GM18520 (cell line): Measurements from ENCODE around the gene LRRC1.

Experiments used
- ATAC-seq: cut with Tn5 transposase; IDR thresholded peaks from one replicate; pipeline ENCODE4 v1.9.1; 2021; ENCODE audit not compliant: unreplicated experiment

The LRRC1 gene

GRCh38 chr6:53877151-53877550, 82.3 kb downstream of the LRRC1 start:
- ATAC-seq: no peak

DNA sequence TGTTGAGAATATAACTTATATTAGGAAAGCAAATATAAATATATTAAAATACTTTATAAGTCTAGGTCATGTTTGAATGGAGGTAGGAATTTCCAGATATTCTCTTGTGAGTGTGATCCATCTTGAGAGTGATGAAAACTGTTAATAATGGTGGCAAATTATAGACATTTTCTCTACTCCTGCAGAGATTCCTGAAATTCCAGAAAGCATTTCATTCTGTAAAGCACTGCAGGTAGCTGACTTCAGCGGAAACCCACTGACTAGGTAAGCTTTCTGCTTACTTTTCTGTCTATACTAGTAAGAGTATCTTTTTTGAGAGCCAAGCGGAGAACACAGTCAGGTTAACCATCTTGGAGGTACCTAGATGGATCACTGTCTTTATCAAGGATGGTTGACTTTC, 84.0 kb downstream of the LRRC1 start:
- ATAC-seq: no peak

DNA sequence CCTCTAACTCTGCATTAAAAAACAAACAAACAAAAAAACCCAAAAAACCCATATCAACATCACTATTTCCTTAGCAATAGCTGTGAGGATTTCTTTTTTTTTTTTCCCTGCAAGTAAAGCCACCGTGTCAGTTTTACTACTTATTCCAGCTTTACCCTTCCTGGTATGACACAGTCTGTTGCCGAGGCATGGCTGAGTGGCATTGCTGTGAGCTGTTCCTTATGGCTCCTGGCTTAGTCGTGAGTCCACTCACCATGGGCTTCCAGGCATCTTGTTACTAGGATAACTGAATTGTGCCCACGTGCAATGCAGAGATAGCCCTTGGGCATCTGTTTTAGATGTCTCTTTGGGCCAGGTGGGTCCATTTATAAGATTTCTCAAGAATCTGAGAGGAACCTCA, 84.8 kb downstream of the LRRC1 start:
- ATAC-seq: no peak

GRCh38 chr6:53887316-53887715, 92.5 kb downstream of the LRRC1 start:
- ATAC-seq: no peak

DNA sequence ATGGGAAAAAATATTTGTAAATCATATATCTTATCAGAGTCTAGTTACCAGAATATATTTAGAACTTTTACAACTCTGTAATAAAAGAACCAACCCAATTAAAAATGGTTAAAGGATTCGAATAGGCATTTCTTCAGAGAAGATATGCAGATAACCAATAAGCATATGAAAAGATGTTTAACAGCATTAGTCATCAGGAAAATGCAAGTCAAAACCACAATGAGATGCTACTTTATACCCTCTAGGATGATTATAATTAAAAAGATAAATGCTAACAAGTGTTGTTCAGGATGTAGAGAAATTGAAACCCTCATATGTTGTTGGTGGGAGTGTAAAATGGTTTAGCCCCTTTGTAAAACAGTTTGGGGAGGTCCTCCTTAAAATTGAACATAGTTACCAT, 94.1 kb downstream of the LRRC1 start:
- no peak for ATAC-seq

GRCh38 chr6:53889365-53889764, 94.6 kb downstream of the LRRC1 start:
- ATAC-seq: no peak

GRCh38 chr6:53892707-53893106, 97.9 kb downstream of the LRRC1 start:
- ATAC-seq: peak; percentile 63

DNA sequence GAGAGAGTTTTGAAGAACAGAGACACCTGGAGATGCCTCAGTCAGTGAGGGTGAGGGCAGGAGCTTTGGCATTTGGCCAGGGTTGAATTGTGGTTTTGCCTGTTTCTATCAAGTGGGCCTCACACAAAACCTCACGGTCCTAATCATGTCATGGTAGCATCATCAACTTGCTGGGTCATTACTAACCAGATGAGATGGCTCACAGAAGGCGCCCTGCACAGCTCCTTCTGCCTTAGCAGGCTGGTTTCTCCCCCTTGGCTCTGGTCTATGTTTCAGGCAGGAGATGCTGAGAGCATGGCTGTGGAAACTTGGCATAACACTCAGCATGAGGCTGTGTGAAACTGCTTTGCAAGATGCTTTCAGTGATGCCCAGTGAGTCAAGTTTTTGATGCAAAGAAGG, 99.3 kb downstream of the LRRC1 start:
- peak; percentile 76 for ATAC-seq

DNA sequence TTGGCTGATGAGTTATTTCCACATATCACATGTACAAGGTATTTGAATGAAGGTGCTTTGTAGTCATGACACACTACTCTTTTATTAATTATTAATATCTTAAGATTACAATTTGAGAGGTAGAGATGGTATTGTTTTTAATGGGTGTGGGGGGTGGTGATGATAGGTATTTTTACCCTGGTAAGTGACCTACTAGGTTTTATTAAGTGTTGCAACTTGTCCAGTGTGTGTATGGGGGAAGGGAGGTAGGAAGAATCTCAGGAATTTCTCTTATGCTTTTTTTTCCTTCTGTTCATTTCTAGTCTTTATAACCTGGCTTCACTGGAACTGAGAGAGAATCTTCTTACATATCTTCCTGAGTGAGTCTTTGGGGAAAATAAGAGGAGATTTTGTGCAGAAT, 101.4 kb downstream of the LRRC1 start:
- no peak for ATAC-seq

DNA sequence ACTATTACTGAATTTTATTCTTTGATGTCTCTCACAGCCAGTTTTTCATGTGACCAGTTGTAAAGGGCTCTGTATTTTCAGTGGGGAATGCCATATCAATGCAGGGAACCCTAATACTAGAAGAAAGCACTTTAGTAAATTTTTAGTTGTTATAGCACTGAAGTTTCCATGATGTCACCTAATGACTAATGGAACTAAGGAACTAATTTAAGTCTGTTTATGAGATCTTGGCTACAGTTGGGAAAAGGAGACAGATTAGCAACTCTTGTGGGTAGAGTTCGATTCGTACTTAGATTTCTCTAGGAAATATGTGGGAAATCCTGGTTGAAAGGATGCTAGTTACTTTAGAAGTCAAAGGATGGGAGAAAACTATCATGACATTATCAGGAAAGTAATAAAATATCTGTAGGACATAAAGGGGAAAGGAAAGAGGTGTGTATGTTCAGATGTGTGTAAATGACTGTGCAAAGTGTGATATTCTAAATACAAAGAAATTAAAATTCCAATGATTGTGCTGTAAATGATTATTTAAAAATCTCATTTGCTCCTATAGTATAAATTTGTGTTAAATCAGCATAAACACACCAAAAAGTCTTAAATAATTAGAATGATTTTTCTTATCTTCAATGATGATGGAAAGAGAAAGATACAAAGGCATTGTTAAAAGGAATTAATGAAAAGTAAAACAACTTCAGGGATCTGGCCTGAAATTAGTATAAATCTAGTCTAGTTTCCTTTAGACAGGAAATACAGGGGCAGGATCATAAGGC, 103.4 kb downstream of the LRRC1 start:
- no peak for ATAC-seq

GRCh38 chr6:53899512-53899911, 104.7 kb downstream of the LRRC1 start:
- no peak for ATAC-seq

DNA sequence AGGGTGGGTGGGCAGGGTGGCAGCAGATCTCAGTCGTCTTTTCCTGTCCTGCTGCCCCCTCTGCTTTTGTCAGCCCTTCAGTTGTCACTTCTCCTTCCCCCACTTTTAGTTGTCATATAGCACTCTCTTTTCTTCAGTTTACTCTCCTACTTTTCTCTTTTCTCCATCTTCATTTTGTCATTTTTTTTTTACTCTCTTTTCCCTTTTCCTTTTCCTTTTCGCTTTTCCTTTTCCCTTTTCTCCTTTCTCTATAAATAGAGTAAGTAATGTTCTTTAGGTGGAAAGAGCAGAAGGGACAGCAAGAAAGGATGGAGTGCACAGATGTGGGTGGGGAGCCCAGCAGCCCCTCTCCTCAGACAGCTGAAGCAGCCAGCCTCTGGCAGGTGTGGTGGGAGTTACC, 108.6 kb downstream of the LRRC1 start:
- ATAC-seq: no peak

DNA sequence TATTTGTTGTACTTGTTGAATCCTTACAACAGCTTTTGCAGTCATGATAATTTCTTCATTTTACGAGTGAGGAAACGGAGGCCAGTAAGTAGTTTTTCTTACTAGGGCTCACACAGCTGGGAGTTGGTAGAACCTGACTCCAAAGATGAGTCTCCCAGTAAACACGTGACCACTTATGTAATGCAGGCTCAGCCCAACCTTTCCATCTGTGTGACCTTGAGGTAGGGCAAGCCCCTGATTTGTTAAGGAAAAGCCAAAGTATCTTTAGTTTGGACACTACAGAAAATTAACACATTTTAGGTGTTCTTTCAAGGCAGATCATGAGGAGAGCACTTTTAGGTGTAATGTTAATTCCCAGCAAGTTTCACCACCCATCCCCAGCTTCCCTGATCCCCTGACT, 111.3 kb downstream of the LRRC1 start:
- no peak for ATAC-seq

GRCh38 chr6:53906842-53907241, 112.0 kb downstream of the LRRC1 start:
- no peak for ATAC-seq

- ATAC-seq: no peak
Observed at GRCh38 chr6:53910834-53911233, 116.0 kb downstream of the LRRC1 start.

GRCh38 chr6:53912661-53913060, 117.9 kb downstream of the LRRC1 start:
- no peak for ATAC-seq

DNA sequence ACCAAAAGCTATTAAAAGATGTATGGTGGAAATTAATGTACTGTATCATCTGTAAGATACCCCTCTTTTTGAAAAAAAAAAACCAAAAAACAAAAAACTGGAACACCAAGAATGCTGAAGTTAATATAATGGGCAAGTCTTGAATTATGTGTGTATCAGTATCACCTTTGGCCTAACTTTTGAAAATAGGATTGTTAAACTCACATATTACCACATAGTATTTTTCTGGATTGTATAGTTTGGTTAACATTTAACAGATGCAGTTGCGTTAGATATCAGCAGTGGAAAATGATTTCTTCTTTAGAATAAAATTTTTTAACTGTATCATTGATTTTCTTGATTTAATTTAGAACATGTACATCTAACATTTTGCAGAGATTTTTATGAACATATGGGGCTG, 118.5 kb downstream of the LRRC1 start:
- ATAC-seq: no peak

GRCh38 chr6:53915026-53915691, 120.4 kb downstream of the LRRC1 start:
- ATAC-seq: no peak

- peak; percentile 31 for ATAC-seq
Observed at GRCh38 chr6:53916804-53917463, 122.1 kb downstream of the LRRC1 start.

- no peak for ATAC-seq
Observed at GRCh38 chr6:53917464-53917842, 122.6 kb downstream of the LRRC1 start.

DNA sequence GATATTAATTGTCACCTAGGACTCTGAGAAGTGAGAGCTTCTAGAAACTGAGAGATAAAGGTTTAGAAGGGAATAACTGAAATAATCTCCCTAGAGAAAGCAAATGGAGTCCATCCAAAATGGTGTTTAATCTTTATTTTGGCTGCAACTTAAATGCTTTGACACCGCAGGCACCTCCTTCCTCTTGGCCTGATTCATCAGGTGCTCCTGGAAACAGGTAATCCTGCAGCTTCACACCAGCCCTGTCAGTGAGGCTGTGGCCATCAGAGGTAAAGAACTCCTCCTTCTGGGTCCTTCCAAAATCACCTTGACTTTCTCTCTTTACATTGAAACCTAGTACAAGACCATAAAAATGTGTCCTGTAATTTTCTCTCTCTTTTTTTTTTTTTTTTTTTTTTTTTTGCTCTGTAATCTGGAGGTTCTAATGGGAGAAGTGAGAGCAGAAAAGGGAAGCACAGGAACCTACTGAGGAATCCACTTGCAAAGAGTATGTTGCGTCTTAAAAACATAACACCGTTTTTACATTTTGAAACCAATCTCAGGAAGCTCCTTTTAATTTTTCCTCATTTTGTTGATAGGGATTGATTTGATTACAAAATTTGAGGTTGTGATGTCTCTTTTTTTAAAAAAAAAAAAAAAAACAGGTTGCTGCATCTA, 124.2 kb downstream of the LRRC1 start:
- ATAC-seq: no peak

DNA sequence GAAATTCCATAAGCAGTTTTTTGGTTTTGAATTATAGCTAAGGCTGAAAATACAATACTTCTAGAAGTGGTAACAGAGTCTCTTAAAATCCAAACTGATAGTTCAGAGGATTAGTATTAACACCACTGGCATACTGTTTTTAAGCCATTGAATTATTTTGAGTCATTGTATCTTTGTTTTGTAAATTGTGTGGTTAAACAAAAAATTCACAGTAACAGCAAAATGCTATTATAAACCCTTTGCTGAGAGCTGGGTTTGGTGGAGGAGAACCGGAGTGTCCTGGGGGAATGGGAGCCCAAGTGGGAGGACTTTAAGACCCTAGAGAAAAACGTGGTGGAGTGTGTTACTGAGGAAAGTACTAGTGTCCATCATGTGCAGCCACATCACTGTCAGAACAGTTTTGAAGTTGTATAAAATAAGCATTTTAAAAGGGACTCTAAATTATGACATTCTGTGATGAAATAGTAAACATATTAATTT, 125.1 kb downstream of the LRRC1 start:
- no peak for ATAC-seq
